GM19397 (cell line): Measurements from ENCODE around the gene SPTAN1.
"Not testable (repeated sequence)": the region's sequence is repeated elsewhere in the genome, so short reads cannot be mapped to it uniquely, and the experiment has no call there.

ENCODE experiments used
- ATAC-seq: cut with Tn5 transposase; IDR thresholded peaks from one replicate; pipeline ENCODE4 v1.9.1; 2021; ENCODE audit warnings: mild to moderate bottlenecking, moderate library complexity; ENCODE audit not compliant: unreplicated experiment

SPTAN1 gene

DNA sequence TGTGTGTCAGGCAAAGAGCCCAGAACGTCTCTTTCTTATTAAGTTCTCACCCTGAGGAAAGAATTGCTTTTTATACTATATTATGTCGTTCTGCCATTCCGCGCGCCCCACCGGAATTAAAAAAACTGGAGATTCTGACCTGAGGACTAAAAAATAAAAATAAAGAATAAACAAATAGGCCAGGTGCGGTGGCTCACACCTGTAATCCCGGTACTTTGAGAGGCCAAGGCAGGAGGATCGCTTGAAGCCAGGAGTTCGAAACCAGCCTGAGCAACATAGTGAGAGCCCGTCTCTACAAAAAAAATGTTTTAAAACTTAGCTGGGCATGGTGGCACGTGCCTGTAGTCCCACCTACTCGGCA is 104.9 kb downstream of the SPTAN1 start:
- no peak for ATAC-seq

DNA sequence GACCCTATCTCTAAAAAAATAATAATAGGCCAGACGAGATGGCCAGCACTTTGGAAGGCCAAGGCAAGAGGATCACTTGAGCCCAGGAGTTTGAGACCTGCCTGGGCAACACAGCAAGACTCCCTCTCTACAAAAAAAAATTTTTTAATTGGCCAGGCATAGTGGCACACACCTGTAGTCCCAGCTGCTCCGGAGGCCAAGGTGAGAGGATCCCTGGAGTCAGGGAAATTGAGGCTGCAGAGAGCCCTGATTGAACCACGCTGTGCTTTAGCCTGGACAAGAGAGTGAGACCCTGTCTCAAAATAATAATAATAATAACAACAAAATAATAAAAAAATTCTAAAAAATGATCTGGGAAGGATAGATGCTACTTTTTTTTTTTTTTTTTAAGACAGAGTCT is 105.4 kb downstream of the SPTAN1 start:
- ATAC-seq = no peak

DNA sequence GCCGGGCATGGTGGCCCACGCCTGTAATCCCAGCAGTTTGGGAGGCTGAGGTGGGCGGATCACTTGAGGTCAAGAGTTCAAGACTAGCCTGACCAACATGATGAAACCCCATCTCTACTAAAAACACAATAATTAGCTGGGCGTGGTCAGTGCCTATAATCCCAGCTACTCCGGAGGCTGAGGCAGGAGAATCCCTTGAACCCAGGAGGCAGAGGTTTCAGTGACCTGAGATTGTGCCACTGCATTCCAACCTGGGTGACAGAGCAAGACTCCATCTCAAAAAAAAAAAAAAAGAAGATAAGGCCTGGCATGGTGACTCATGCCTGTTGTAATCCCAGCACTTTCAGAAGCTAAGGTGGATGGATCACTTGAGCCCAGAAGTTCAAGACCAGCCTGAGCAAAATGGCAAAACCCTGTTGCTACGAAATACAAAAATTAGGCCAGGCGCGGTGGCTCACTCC is 114.1 kb downstream of the SPTAN1 start:
- not testable (repeated sequence) for ATAC-seq

DNA sequence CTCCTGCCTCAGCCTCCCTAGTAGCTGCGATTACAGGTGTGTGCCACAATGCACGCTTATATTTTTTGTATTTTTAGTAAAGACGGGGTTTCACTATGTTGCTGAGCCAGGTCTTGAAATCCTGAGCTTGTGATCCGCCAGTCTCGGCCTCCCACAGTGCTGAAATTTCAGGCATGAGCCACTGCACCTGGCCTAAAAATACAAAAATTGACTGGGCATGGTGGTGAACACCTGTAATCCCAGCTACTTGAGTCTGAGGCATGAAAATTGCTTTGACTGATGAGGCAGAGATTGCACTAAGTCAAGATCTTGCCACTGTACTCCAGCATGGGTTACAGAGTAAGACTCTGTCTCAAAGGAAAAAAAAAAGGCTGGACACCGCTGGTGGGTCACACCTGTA is 117.4 kb downstream of the SPTAN1 start:
- ATAC-seq = no peak

DNA sequence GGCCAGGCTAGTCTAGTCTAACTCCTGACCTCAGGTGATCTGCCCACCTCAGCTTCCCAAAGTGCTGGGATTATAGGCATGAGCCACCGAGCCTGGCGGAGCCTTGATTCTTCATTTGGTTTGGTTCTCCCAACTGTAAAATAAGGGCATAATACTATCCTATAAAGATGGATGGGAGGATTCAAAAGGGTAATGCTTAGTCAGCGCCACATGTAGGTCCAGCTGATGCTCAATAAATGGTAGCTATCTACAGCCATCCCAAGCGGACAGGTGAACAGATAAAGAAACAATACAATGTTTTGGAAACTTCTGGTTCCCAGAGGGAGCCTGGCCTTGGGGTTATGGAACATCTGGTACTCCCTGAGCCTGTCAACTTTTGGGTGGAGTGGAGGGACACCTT is 123.0 kb downstream of the SPTAN1 start:
- ATAC-seq = no peak

DNA sequence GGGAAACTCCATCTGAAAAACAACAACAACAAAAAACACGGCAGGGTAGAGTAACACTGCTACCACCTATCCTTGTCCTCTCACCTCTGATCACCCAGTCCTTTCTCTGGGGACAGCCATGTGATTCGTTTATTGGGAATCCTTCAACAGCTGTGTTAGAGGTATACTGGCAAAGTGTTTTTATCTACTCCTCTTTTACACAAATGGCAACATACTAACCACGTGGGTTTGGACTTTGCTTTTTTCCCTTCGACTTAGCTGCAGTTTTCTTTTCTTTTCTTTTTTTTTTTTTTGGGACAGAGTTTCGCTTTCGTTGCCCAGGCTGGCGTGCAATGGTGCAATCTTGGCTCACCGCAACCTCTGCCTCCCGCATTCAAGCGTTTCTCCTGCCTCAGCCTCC is 125.4 kb downstream of the SPTAN1 start:
- no peak for ATAC-seq
